ENCODE results near the gene G6PC1. TPM values are rescaled to one million over a fixed set of nuclear protein-coding genes. Genes with fewer than 3 reads are reported as not detected.
"Not testable (repeated sequence)": the region's sequence is repeated elsewhere in the genome, so short reads cannot be mapped to it uniquely, and the experiment has no call there.

The G6PC1 gene
- total RNA-seq, 1 donor from 2014 or later = not detected

- Mint-ChIP-seq H3K27me3 (ENCODE audit: unreplicated experiment) (peaks cover 2% of the 10 kb centered on the region), H3K36me3 (ENCODE audit: low read depth, unreplicated experiment) (peaks cover 9% of the 10 kb centered on the region), H3K9me3 (ENCODE audit: unreplicated experiment) (no peaks in the 10 kb centered on the region), H3K4me1 (ENCODE audit: unreplicated experiment) (no peaks in the 10 kb centered on the region), H3K4me3 (ENCODE audit: unreplicated experiment) (no peak overlapping the region), H3K27ac (ENCODE audit: unreplicated experiment) (no peak overlapping the region)
- TF ChIP-seq CTCF (IDR thresholded peaks at IDR 0.05; ENCODE audit: unreplicated experiment) = no peak
- DNase-seq (ENCODE audit: low spot score) = no peak
These were observed 34.9 kb upstream of the G6PC1 start for GRCh38 chr17:42865638-42866094.

- Mint-ChIP-seq H3K4me3 (ENCODE audit: unreplicated experiment) (no peak overlapping the region), H3K9me3 (ENCODE audit: unreplicated experiment) (no peaks in the 10 kb centered on the region), H3K36me3 (ENCODE audit: low read depth, unreplicated experiment) (peaks cover 9% of the 10 kb centered on the region), H3K4me1 (ENCODE audit: unreplicated experiment) (no peaks in the 10 kb centered on the region), H3K27ac (ENCODE audit: unreplicated experiment) (no peak overlapping the region), H3K27me3 (ENCODE audit: unreplicated experiment) (peaks cover 2% of the 10 kb centered on the region)
- DNase-seq (ENCODE audit: low spot score) = no peak
- no peak for TF ChIP-seq CTCF (IDR thresholded peaks at IDR 0.05; ENCODE audit: unreplicated experiment)
These were observed 34.4 kb upstream of the G6PC1 start for GRCh38 chr17:42866216-42866615.

- TF ChIP-seq CTCF (IDR thresholded peaks at IDR 0.05; ENCODE audit: unreplicated experiment) = no peak
- peaks cover 15% of the 10 kb centered on the region for H3K36me3 Mint-ChIP-seq (ENCODE audit: low read depth, unreplicated experiment)
- no peak overlapping the region for H3K4me3 Mint-ChIP-seq (ENCODE audit: unreplicated experiment)
- H3K27me3 Mint-ChIP-seq (ENCODE audit: unreplicated experiment) = peaks cover 2% of the 10 kb centered on the region
- no peak for DNase-seq (ENCODE audit: low spot score)
- peaks cover 4% of the 10 kb centered on the region for H3K9me3 Mint-ChIP-seq (ENCODE audit: unreplicated experiment)
- no peaks in the 10 kb centered on the region for H3K4me1 Mint-ChIP-seq (ENCODE audit: unreplicated experiment)
- no peak overlapping the region for H3K27ac Mint-ChIP-seq (ENCODE audit: unreplicated experiment)
These were observed 33.7 kb upstream of the G6PC1 start for GRCh38 chr17:42866631-42867575.

GRCh38 chr17:42867694-42868261 is 32.8 kb upstream of the G6PC1 start:
- H3K4me1 Mint-ChIP-seq (ENCODE audit: unreplicated experiment); H3K4me3 Mint-ChIP-seq (ENCODE audit: unreplicated experiment); H3K27me3 Mint-ChIP-seq (ENCODE audit: unreplicated experiment); H3K9me3 Mint-ChIP-seq (ENCODE audit: unreplicated experiment); H3K27ac Mint-ChIP-seq (ENCODE audit: unreplicated experiment); DNase-seq (ENCODE audit: low spot score): not testable (repeated sequence)
- peaks cover 15% of the 10 kb centered on the region for H3K36me3 Mint-ChIP-seq (ENCODE audit: low read depth, unreplicated experiment)

GRCh38 chr17:42868338-42868737 is 32.3 kb upstream of the G6PC1 start:
- no peak for TF ChIP-seq CTCF (IDR thresholded peaks at IDR 0.05; ENCODE audit: unreplicated experiment)
- DNase-seq (ENCODE audit: low spot score) = no peak
- Mint-ChIP-seq H3K27ac (ENCODE audit: unreplicated experiment) (no peak overlapping the region), H3K4me1 (ENCODE audit: unreplicated experiment) (no peaks in the 10 kb centered on the region), H3K4me3 (ENCODE audit: unreplicated experiment) (no peak overlapping the region), H3K36me3 (ENCODE audit: low read depth, unreplicated experiment) (peaks cover 15% of the 10 kb centered on the region), H3K27me3 (ENCODE audit: unreplicated experiment) (peaks cover 2% of the 10 kb centered on the region), H3K9me3 (ENCODE audit: unreplicated experiment) (peaks cover 4% of the 10 kb centered on the region)
